Peyer's patch (tissue), 4 donors: ENCODE data around the gene ODF2L.

ENCODE experiments used
- POLR2A ChIP-seq, 2 donors: fragments of 450-650 bp; IDR thresholded peaks; one replicate each; pipeline ENCODE4 v1.5.1; 2017; ENCODE audit warnings: antibody characterized with exemption in 2 of 2, mild to moderate bottlenecking in 2 of 2, moderate library complexity in 2 of 2
- TF ChIP-seq, protein P1 (sequence below), 6 experiments: fragments of 450-650 bp in 4 of 6; fragments of 200-600 bp in 2 of 6; sonication (generic) in 1 of 6; IDR thresholded peaks; one replicate each; pipeline ENCODE4 v1.5.1; 2017 to 2019; ENCODE audit warnings: antibody characterized with exemption in 6 of 6, mild to moderate bottlenecking in 3 of 6, moderate library complexity in 1 of 6

DNA sequence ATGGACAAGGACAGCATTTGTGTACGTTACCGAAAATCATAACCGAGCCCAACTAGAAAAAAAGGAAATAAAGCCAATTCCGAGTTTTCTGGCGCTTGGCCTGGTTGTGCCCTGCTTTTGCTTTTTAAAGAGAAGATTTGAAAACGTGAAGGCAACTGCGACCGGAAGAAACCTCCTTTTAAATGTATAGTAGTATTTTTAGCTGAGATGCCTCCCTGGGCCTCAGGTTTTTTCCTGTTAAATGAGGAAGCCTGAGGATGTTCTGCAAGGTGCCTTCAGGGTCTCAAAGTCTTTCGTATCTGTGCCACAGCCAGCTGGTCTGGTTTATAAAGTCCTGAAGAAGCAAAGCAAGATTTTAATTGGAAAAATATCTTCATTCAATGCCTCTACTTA lies 371 bp upstream of the ODF2L start:
- TF ChIP-seq, protein P1, sequence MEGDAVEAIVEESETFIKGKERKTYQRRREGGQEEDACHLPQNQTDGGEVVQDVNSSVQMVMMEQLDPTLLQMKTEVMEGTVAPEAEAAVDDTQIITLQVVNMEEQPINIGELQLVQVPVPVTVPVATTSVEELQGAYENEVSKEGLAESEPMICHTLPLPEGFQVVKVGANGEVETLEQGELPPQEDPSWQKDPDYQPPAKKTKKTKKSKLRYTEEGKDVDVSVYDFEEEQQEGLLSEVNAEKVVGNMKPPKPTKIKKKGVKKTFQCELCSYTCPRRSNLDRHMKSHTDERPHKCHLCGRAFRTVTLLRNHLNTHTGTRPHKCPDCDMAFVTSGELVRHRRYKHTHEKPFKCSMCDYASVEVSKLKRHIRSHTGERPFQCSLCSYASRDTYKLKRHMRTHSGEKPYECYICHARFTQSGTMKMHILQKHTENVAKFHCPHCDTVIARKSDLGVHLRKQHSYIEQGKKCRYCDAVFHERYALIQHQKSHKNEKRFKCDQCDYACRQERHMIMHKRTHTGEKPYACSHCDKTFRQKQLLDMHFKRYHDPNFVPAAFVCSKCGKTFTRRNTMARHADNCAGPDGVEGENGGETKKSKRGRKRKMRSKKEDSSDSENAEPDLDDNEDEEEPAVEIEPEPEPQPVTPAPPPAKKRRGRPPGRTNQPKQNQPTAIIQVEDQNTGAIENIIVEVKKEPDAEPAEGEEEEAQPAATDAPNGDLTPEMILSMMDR (IDR thresholded peaks at IDR 0.05) = no peak
- no peak for TF ChIP-seq POLR2A (IDR thresholded peaks at IDR 0.05)
